Subcutaneous adipose tissue (tissue), 4 donors: ENCODE results near the gene MYH7. TPM values are rescaled to one million over a fixed set of nuclear protein-coding genes. Genes with fewer than 3 reads are reported as not detected.

Source experiments
- CTCF ChIP-seq: fragments of 450-650 bp; IDR thresholded peaks from one replicate; pipeline ENCODE4 v1.5.1; 2016; ENCODE audit warnings: low read depth, mild to moderate bottlenecking, control low read depth, antibody characterized with exemption, moderate library complexity
- total RNA-seq, 4 donors: library from RNA; depleted of rRNA; stranded (reverse); fragments of >200 nt; gene quantifications; one replicate each; pipeline ENCODE4 v1.1.0, GENCODE V29; 2016

Gene MYH7
- total RNA-seq, 4 donors from 2014 or later, result not detected

GRCh38 chr14:23402296-23403138 lies 32.9 kb downstream of the MYH7 start:
- TF ChIP-seq CTCF, result no peak

DNA sequence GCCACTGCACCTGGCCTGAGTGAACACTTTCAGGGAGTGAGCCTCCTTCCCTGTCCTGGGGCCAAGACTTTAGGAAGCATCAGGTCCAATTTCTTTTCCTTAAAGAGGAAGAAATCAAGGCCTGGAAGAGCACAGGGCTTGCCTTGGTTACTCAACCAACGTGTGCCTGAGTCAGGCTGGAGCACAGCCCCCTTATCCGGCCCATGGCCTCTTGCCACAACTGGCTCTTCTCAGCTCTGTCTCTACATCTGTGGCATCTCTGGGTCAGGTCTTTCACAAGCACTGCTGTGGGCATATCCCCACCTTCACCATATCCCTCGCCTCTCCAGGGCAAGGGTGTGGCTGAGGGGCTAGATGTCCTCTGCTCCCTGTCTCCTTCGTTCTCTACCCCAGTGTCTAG lies 34.2 kb downstream of the MYH7 start:
- TF ChIP-seq CTCF, result no peak

- TF ChIP-seq CTCF, result no peak
Observed at GRCh38 chr14:23399591-23399990, 35.9 kb downstream of the MYH7 start.

- no peak for TF ChIP-seq CTCF
Observed at GRCh38 chr14:23399136-23399535, 36.3 kb downstream of the MYH7 start.

DNA sequence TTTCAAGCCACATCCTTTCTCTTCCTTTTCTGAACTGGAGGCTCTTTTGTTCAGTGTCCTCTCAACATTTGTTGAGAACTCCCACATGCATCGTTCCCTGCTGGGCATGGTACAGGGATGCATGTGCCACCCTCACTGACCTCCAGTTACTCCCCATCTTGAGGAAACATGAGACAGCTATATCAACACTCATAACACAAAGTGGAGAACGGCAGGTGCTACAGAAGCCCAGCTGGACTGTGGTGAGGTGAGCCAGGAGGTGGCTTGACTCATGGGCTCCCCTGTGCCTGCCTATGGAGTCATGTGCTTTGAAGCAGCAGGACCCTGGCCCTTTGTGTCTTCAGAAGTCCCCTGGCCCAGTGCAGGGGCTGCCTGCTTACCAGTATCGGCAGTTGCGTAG lies 37.1 kb downstream of the MYH7 start:
- no peak for TF ChIP-seq CTCF

DNA sequence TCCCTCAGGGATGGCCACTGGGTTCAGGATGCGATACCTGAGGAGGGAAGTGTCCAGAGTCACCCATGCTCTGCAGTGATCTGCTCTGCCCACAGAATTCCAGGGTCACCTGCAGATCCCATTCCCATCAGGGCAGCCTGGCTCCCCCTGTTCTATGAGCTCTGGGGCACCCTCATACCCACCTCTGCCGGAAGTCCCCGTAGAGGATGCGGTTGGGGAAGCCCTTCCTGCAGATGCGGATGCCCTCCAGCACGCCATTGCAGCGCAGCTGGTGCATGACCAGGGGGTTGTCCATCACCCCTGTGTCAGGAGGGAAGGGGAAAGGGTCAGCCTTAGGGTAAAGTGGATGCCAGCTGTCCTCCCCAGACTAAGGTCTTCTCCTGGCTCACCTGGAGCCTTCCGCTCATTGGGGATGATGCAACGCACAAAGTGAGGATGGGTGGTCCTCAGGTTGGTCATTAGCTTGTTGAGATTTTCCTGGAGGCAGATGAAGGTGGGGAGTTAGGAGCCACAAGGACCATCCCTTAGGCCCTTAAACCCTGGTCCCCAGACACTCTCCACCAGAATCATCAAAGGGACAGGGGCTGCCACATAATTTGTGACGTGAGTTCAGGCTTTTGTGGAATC lies 38.6 kb downstream of the MYH7 start:
- no peak for TF ChIP-seq CTCF

GRCh38 chr14:23396126-23396525 lies 39.3 kb downstream of the MYH7 start:
- TF ChIP-seq CTCF, result no peak
